ENCODE data around the gene UBTD2.

Gene UBTD2

GRCh38 chr5:172264815-172265395 is 18.7 kb downstream of the UBTD2 start:
- no peak for DNase-seq (ENCODE audit: low read depth, low spot score)

GRCh38 chr5:172255444-172255843 is 28.1 kb downstream of the UBTD2 start:
- DNase-seq (ENCODE audit: low read depth, low spot score), result no peak
- H3K27ac ChIP-seq, result no peak overlapping the region

More at GRCh38 chr5:172264815-172265395, 18.7 kb downstream of the UBTD2 start:
- no peak overlapping the region for H3K27ac ChIP-seq

- no peak for DNase-seq (ENCODE audit: low read depth, low spot score)
- H3K27ac ChIP-seq, result no peak overlapping the region
Measured at GRCh38 chr5:172252501-172252900, 31.1 kb downstream of the UBTD2 start.

- DNase-seq (ENCODE audit: low read depth, low spot score), result no peak
Measured at GRCh38 chr5:172251419-172251818, 32.1 kb downstream of the UBTD2 start.

GRCh38 chr5:172248637-172249036 is 34.9 kb downstream of the UBTD2 start:
- H3K27ac ChIP-seq, result no peak overlapping the region
- DNase-seq (ENCODE audit: low read depth, low spot score), result no peak

More at GRCh38 chr5:172251419-172251818, 32.1 kb downstream of the UBTD2 start:
- H3K27ac ChIP-seq, result no peak overlapping the region

- DNase-seq (ENCODE audit: low read depth, low spot score), result no peak
- H3K27ac ChIP-seq, result no peak overlapping the region
Measured at GRCh38 chr5:172245703-172246125, 37.9 kb downstream of the UBTD2 start.

GRCh38 chr5:172245046-172245445 is 38.5 kb downstream of the UBTD2 start:
- no peak for DNase-seq (ENCODE audit: low read depth, low spot score)
- no peak overlapping the region for H3K27ac ChIP-seq

GRCh38 chr5:172243302-172243701 is 40.3 kb downstream of the UBTD2 start:
- H3K27ac ChIP-seq, result no peak overlapping the region
- no peak for DNase-seq (ENCODE audit: low read depth, low spot score)

- H3K27ac ChIP-seq, result no peak overlapping the region
- DNase-seq (ENCODE audit: low read depth, low spot score), result no peak
Measured at GRCh38 chr5:172238334-172238733, 45.2 kb downstream of the UBTD2 start.

- DNase-seq (ENCODE audit: low read depth, low spot score), result no peak
- H3K27ac ChIP-seq, result no peak overlapping the region
Measured at GRCh38 chr5:172235827-172236736, 47.5 kb downstream of the UBTD2 start.

GRCh38 chr5:172235132-172235780 is 48.3 kb downstream of the UBTD2 start:
- DNase-seq (ENCODE audit: low read depth, low spot score), result no peak

GRCh38 chr5:172234031-172234430 is 49.5 kb downstream of the UBTD2 start:
- DNase-seq (ENCODE audit: low read depth, low spot score), result no peak
- no peak overlapping the region for H3K27ac ChIP-seq

More at GRCh38 chr5:172235132-172235780, 48.3 kb downstream of the UBTD2 start:
- no peak overlapping the region for H3K27ac ChIP-seq

GRCh38 chr5:172229904-172230303 is 53.7 kb downstream of the UBTD2 start:
- DNase-seq (ENCODE audit: low read depth, low spot score), result no peak

GRCh38 chr5:172224996-172225395 is 58.6 kb downstream of the UBTD2 start:
- no peak overlapping the region for H3K27ac ChIP-seq
- DNase-seq (ENCODE audit: low read depth, low spot score), result no peak

More at GRCh38 chr5:172229904-172230303, 53.7 kb downstream of the UBTD2 start:
- no peak overlapping the region for H3K27ac ChIP-seq

GRCh38 chr5:172223901-172224873 is 59.4 kb downstream of the UBTD2 start:
- DNase-seq (ENCODE audit: low read depth, low spot score), result no peak
- H3K27ac ChIP-seq, result no peak overlapping the region

- no peak for DNase-seq (ENCODE audit: low read depth, low spot score)
- no peak overlapping the region for H3K27ac ChIP-seq
Measured at GRCh38 chr5:172219296-172219695, 64.3 kb downstream of the UBTD2 start.

GRCh38 chr5:172216345-172216744 is 67.2 kb downstream of the UBTD2 start:
- no peak overlapping the region for H3K27ac ChIP-seq
- no peak for DNase-seq (ENCODE audit: low read depth, low spot score)

- no peak overlapping the region for H3K27ac ChIP-seq
- no peak for DNase-seq (ENCODE audit: low read depth, low spot score)
Measured at GRCh38 chr5:172213126-172213525, 70.4 kb downstream of the UBTD2 start.

GRCh38 chr5:172211676-172212075 is 71.9 kb downstream of the UBTD2 start:
- no peak overlapping the region for H3K27ac ChIP-seq
- no peak for DNase-seq (ENCODE audit: low read depth, low spot score)

- no peak for DNase-seq (ENCODE audit: low read depth, low spot score)
- no peak overlapping the region for H3K27ac ChIP-seq
Measured at GRCh38 chr5:172209714-172210113, 73.8 kb downstream of the UBTD2 start.
